ENCODE results near the gene BNIP3. TPM values are rescaled to one million over a fixed set of nuclear protein-coding genes. Genes with fewer than 3 reads are reported as not detected.

Gene BNIP3
- total RNA-seq, 1 donor, result 81.4 TPM

- DNase-seq (ENCODE audit: low read depth), result no peak
- TF ChIP-seq CTCF (IDR thresholded peaks at IDR 0.05; ENCODE audit: insufficient read depth, low read length), result no peak
- no peak overlapping the region for H3K4me3 ChIP-seq (ENCODE audit: low read depth, low read length)
Observed at GRCh38 chr10:132011024-132011423, 29.3 kb upstream of the BNIP3 start.

DNA sequence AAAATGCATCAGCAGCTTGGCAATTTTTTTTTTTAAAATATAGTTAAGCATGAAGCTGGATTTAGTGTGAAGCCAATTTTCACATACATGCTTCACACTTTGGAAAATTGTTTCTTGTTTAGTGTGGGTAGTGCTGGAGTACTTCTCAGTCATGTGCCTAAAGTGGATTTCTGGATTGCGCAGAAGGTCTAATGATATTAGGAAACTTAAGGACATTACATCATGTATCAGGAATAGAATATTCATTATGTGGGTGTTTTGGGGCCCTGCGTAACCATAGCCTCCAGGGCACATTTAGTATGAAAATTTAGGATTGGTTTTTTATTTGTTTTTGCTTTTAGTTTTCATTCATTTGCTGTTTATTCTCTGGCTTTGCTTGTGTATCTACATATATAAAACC, 28.8 kb upstream of the BNIP3 start:
- TF ChIP-seq CTCF (IDR thresholded peaks at IDR 0.05; ENCODE audit: insufficient read depth, low read length), result no peak
- H3K4me3 ChIP-seq (ENCODE audit: low read depth, low read length), result no peak overlapping the region
- no peak for DNase-seq (ENCODE audit: low read depth)

GRCh38 chr10:132009575-132009974, 27.9 kb upstream of the BNIP3 start:
- no peak overlapping the region for H3K4me3 ChIP-seq (ENCODE audit: low read depth, low read length)
- no peak for TF ChIP-seq CTCF (IDR thresholded peaks at IDR 0.05; ENCODE audit: insufficient read depth, low read length)
- DNase-seq (ENCODE audit: low read depth), result no peak

DNA sequence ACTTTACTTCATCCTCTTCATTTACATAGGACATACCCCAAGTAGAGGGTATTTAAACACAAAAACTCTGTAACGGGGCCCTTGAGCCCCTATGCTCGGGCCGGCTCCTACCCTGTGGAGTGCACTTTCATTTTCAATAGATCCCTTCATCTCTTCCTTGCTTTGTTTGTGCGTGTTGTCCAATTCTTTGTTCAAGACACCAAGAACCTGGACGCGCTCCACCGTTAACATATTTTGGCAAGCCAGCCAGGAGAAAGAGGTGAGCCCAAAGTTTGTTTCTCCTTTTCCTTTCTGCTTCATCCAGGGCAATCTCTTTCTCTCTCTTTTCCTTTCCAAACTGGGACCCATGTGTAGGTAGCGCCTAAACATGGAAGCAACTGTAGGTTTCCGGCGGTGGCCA, 26.0 kb upstream of the BNIP3 start:
- no peak for DNase-seq (ENCODE audit: low read depth)
- no peak for TF ChIP-seq CTCF (IDR thresholded peaks at IDR 0.05; ENCODE audit: insufficient read depth, low read length)
- no peak overlapping the region for H3K4me3 ChIP-seq (ENCODE audit: low read depth, low read length)

GRCh38 chr10:132006966-132007365, 25.2 kb upstream of the BNIP3 start:
- no peak for DNase-seq (ENCODE audit: low read depth)
- no peak for TF ChIP-seq CTCF (IDR thresholded peaks at IDR 0.05; ENCODE audit: insufficient read depth, low read length)

DNA sequence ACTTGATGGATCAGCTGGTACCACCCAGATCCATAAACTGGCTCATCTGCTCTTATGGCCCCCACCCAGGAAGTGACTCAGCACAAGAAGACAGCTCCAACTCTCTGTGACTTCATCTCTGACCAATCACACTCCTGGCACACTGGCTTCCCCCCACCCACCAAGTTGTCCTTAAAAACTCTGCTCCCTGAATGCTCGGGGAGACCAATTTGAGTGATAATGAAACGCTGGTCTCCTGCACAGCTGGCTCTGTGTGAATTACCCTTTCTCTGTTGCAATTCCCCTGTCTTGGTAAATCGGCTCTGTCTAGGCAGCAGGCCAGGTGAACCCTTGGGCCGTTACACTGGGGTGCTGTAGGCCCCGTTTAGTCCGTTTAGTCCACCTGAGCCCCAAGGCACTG, 23.4 kb upstream of the BNIP3 start:
- H3K4me3 ChIP-seq (ENCODE audit: low read depth, low read length), result no peak overlapping the region
- DNase-seq (ENCODE audit: low read depth), result no peak
- TF ChIP-seq CTCF (IDR thresholded peaks at IDR 0.05; ENCODE audit: insufficient read depth, low read length), result no peak

More at GRCh38 chr10:132006966-132007365, 25.2 kb upstream of the BNIP3 start:
- no peak overlapping the region for H3K4me3 ChIP-seq (ENCODE audit: low read depth, low read length)

DNA sequence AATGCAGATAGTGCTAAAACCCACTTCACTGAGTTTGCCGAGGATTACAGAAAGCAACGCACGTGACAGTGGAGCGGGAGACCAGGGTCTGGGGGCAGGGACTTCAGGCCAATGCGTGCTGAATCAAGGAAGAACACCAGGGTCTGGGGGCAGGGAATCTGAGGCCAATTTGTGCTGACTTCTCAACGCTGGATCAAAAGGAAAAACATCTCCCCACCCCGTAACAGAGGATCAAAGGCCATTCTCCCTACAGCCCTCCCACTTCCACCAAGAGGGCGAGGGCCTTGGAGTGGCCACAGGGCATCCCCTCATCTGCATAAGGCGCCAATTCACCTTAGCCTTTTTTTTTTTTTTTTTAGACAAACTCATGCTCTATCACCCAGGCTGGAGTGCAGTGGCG, 22.3 kb upstream of the BNIP3 start:
- DNase-seq (ENCODE audit: low read depth), result no peak
- no peak overlapping the region for H3K4me3 ChIP-seq (ENCODE audit: low read depth, low read length)
- no peak for TF ChIP-seq CTCF (IDR thresholded peaks at IDR 0.05; ENCODE audit: insufficient read depth, low read length)

Data from fibroblast of the aortic adventitia (primary cell).